Central memory CD8-positive, alpha-beta T cell (primary cell): ENCODE data around the gene SHROOM3.

Experiments used
- ATAC-seq: fragments of 150-1000 bp; cut with Tn5 transposase; replicated peaks from 2 replicates; pipeline ENCODE4 v1.10.0; 2022; ENCODE audit warnings: mild to moderate bottlenecking, moderate FRiP score, moderate number of reproducible peaks; ENCODE audit not compliant: poor library complexity, severe bottlenecking; ENCODE audit errors: extremely low read depth
- DNase-seq, 2 donors: peaks; one replicate each; pipeline ENCODE4 v3.0.0; 2021; ENCODE audit warnings: low spot score in 2 of 2
- H3K27ac Mint-ChIP-seq: one replicate; pipeline ENCODE4 v1.8.0; 2022; ENCODE audit warnings: low read depth, mild to moderate bottlenecking, moderate library complexity, mixed read lengths
- H3K27me3 Mint-ChIP-seq: one replicate; pipeline ENCODE4 v1.8.0; 2022; ENCODE audit warnings: mixed read lengths
- H3K36me3 Mint-ChIP-seq: one replicate; pipeline ENCODE4 v1.8.0; 2022; ENCODE audit warnings: mild to moderate bottlenecking, moderate library complexity, mixed read lengths; ENCODE audit not compliant: insufficient read depth
- H3K4me1 Mint-ChIP-seq: one replicate; pipeline ENCODE4 v1.8.0; 2022; ENCODE audit warnings: mixed read lengths
- H3K4me3 Mint-ChIP-seq: one replicate; pipeline ENCODE4 v1.8.0; 2022; ENCODE audit warnings: mild to moderate bottlenecking, moderate library complexity, mixed read lengths
- H3K9me3 Mint-ChIP-seq: one replicate; pipeline ENCODE4 v1.8.0; 2022; ENCODE audit warnings: mixed read lengths

Gene SHROOM3

DNA sequence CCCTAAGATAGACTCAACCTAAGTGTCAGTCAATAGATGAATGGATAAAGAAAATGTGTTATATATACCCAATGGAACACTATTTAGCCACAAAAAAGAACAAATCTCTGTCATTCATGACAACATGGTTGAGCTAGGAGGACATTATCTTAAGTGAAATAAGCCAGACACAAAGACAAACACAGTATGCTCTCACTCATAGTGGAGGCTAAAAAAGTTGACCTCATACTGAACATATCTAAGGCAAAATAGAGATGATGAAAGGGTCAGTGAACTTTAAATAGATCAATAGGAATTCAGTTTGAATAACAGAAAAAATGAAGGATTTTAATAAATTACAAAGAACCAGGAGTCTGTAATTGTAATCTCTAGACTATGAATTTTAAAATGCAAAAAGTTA is 356.4 kb downstream of the SHROOM3 start:
- Mint-ChIP-seq H3K36me3 (no peaks in the 10 kb centered on the region), H3K9me3 (no peaks in the 10 kb centered on the region), H3K27ac (no peak overlapping the region), H3K27me3 (peaks cover 27% of the 10 kb centered on the region), H3K4me3 (no peak overlapping the region), H3K4me1 (no peaks in the 10 kb centered on the region)
- no peak for ATAC-seq
- DNase-seq = no peak

DNA sequence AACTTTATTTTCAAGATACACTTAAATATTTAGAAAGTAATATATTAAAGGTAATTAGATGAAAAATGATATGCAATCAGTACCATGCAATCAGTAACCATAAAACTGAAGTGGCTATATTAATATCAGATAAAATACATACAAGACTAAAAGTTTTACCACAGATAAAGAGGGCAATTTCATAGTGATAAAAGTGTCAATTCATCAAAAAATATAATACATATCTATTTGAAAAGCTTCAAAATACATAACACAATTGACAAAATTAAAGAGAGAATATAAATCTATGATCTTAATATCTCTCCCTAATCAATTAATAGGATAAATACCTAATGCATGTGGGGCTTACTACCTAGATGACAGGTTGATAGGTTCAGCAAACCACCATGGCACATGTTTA is 357.4 kb downstream of the SHROOM3 start:
- no peak overlapping the region for H3K4me3 Mint-ChIP-seq
- no peaks in the 10 kb centered on the region for H3K36me3 Mint-ChIP-seq
- H3K27me3 Mint-ChIP-seq = peaks cover 31% of the 10 kb centered on the region
- no peak for DNase-seq
- H3K27ac Mint-ChIP-seq = no peak overlapping the region
- no peak for ATAC-seq
- H3K9me3 Mint-ChIP-seq = no peaks in the 10 kb centered on the region
- no peaks in the 10 kb centered on the region for H3K4me1 Mint-ChIP-seq

DNA sequence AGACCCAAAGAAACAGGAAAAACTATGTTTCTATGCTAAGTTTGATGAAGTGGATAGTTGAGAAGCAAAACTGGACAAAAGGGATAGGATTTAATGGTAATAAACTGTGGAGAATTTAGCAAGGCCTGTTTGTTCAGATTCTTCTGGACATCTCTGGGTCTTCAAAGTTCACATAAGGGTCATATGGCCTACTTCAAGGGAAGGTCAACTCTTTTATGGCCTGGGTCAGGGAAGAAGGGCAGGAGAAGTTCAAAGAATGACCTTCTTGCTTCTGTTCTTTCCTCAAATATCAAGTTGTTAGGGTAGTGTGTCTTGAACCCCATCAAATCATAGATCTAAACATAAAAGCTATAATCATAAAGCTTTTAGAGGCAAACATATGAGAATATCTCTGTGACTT is 360.2 kb downstream of the SHROOM3 start:
- DNase-seq (no peak), ATAC-seq (no peak)
- no peaks in the 10 kb centered on the region for H3K9me3 Mint-ChIP-seq
- H3K36me3 Mint-ChIP-seq = no peaks in the 10 kb centered on the region
- H3K4me3 Mint-ChIP-seq = no peak overlapping the region
- H3K4me1 Mint-ChIP-seq = no peaks in the 10 kb centered on the region
- H3K27ac Mint-ChIP-seq = no peak overlapping the region
- peaks cover 41% of the 10 kb centered on the region for H3K27me3 Mint-ChIP-seq

DNA sequence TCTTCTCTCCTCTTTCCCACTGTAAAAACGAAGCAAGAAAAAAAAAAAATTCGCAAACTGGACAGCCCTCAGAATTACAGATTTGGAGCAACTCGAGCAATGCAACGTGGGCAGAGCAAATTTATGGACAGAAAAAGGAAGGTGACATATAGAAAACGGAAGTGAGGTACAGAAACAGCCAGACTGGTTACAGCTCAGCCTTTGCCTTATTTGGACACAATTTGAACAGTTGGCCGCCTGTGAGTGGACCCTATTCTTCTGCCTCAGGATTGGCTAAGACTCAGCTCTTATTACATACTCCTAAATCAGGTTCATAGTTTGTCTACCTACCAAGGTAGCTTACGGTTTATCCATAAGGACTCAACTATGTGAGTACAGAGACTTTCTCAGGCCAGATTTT is 364.1 kb downstream of the SHROOM3 start:
- no peak for ATAC-seq
- Mint-ChIP-seq H3K4me3 (no peak overlapping the region), H3K9me3 (no peaks in the 10 kb centered on the region), H3K27ac (no peak overlapping the region), H3K36me3 (no peaks in the 10 kb centered on the region), H3K27me3 (peaks cover 66% of the 10 kb centered on the region), H3K4me1 (no peaks in the 10 kb centered on the region)
- no peak for DNase-seq

DNA sequence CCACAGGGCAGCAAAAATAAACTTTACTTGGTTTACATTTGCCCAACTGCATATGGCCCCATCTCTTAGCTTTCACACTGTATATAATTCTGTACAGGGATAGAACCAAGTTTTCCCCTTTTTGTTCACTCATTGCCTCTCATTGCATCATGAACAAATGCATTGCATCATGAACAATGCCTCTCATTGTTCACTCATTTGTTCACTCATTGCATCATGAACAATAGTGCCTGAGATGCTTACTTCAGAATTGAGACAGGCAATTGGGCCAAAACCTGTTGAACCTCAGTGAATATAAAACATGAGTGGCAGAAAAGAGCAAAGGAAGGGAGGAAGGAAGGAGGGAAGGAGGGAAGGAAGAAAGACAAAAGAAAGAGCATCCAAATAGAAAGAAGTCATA is 364.7 kb downstream of the SHROOM3 start:
- peaks cover 72% of the 10 kb centered on the region for H3K27me3 Mint-ChIP-seq
- H3K9me3 Mint-ChIP-seq = no peaks in the 10 kb centered on the region
- H3K27ac Mint-ChIP-seq = no peak overlapping the region
- no peak for ATAC-seq
- H3K36me3 Mint-ChIP-seq = no peaks in the 10 kb centered on the region
- no peaks in the 10 kb centered on the region for H3K4me1 Mint-ChIP-seq
- no peak overlapping the region for H3K4me3 Mint-ChIP-seq
- DNase-seq = no peak

DNA sequence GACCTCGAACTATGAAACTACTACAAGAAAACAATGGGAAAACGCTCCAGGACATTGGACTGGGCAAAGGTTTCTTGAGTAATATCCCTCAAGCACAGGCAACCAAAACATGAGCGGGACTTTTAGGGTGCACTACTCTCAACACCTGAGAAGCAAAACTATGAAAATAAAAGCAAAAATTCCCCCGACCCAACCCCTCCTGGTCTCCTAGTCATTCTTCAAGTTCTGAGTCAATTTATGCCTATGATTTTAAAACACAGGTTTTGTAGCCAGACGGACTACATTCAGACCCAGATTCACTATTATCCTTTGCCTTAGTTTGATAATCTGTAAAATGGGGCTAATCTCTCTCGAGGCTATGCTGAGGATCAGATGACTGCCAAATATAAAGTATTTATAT is 365.9 kb downstream of the SHROOM3 start:
- ATAC-seq = no peak
- Mint-ChIP-seq H3K27ac (no peak overlapping the region), H3K4me1 (no peaks in the 10 kb centered on the region), H3K36me3 (no peaks in the 10 kb centered on the region), H3K27me3 (peaks cover 74% of the 10 kb centered on the region), H3K4me3 (no peak overlapping the region), H3K9me3 (no peaks in the 10 kb centered on the region)
- DNase-seq = no peak

DNA sequence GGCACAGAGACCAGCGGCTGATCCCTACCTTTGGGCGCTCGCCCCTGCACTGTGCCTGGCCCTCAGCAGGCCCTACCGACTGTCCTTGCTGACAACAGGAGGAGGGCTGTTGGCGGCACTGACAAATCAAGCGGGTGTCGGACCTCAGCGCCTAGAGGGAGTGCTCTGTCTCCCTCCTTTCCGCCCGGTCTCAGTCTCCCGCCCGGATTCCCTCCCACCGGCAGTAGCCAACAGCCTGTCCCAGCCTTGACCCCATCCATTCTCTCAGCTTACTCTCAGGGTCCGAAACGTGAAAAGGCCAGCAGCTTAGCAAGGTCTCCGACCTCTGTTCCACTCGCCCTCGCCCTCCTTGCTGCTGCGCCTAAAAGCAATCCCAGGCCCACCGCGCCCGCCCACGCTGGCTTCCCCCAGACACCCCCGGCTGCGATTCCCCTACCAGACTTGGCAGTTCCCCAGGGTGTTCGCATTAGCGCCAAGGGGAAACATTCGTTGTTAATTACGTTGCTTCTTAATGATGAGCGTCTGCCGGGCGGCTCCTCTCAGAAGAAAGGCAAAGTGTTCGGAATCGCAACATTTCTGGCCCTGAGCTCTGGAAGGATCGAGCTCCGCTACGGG is 366.7 kb downstream of the SHROOM3 start:
- Mint-ChIP-seq H3K9me3 (peaks cover under 1% of the 10 kb centered on the region), H3K4me3 (no peak overlapping the region), H3K27ac (no peak overlapping the region), H3K4me1 (no peaks in the 10 kb centered on the region), H3K27me3 (peaks cover 74% of the 10 kb centered on the region), H3K36me3 (no peaks in the 10 kb centered on the region)
- ATAC-seq = no peak
- DNase-seq = no peak

DNA sequence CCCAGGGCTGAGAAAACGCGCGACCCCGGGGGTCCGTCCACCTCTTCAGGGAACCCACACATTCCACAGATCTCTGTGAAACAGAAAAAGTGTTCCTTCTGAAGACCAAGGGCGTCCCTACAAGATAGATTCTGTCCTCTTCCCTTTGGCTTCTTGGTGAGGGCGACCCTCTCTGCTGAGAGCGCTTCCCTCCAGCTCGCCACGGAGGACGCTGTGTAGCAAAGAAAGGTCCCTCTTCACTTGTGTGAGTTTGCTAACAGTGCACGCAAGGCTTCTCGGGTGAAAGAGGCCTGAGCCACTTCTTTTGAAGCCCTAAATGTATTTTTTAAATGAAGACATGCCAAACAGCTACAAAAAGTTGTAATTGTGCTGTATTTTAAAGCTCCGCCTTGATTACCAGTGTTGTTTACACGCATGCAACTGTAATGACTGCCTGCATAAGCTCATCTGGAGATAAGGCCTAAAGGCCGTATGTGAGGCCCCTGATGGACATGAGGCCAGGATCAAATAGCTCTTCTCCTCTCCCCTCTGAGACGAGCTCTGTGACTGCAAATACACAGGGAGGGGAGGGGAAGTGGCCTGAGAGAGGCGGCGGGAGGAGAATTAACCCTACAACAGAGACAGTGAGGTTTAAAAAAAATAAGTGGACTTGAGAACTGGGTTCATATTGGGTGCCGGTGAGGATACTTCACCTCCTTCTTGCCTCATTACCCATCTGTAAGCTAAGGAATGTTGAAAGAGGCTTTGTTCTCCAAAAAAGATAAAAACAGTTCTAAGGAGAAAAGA is 367.4 kb downstream of the SHROOM3 start:
- Mint-ChIP-seq H3K27me3 (peaks cover 70% of the 10 kb centered on the region), H3K4me1 (no peaks in the 10 kb centered on the region), H3K27ac (no peak overlapping the region), H3K4me3 (no peak overlapping the region), H3K36me3 (no peaks in the 10 kb centered on the region), H3K9me3 (peaks cover 5% of the 10 kb centered on the region)
- DNase-seq (no peak), ATAC-seq (no peak)

DNA sequence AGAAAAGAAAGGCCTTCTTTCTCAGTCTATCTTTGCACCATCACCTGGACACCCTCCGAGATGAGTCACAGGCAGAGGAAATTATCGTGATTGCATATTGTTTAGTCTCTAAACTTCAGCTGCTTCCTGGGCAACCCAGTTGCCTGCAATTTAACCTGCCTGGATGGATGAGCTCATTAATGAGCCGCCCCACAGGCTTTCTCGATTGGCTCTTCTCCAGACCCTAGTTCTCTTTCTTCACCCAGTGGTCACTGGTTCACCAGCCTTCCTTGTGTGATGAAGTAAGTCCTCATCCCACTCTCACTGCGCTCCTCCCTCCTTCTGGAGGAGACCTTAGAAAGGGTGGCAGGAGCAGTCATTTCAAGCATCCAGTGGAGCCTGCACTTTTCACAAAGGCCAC is 368.5 kb downstream of the SHROOM3 start:
- no peak for DNase-seq
- Mint-ChIP-seq H3K27ac (no peak overlapping the region), H3K4me1 (no peaks in the 10 kb centered on the region), H3K36me3 (no peaks in the 10 kb centered on the region), H3K9me3 (peaks cover 7% of the 10 kb centered on the region), H3K27me3 (peaks cover 59% of the 10 kb centered on the region), H3K4me3 (no peak overlapping the region)
- no peak for ATAC-seq

DNA sequence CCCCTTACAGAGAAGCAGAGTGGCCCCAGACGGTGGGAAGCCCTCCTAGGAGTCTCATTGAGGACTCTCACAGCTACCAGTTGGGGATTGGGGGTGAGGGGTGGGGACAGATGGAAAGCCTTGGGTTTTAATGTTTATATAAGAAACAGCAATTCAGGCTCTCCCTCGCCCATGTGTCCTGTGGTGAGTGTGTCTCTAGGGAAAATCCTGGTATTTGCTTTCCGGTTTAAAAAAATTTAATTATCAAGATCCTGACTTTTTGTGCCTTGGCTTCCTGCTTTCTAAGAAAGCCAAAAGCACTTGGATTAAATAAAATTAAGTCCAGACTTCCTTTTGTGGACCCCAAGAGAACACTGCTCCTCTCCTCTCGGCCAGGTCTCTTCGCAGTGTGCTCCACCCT is 369.1 kb downstream of the SHROOM3 start:
- Mint-ChIP-seq H3K36me3 (no peaks in the 10 kb centered on the region), H3K27ac (no peak overlapping the region), H3K9me3 (peaks cover 11% of the 10 kb centered on the region), H3K27me3 (peaks cover 53% of the 10 kb centered on the region), H3K4me1 (no peaks in the 10 kb centered on the region), H3K4me3 (no peak overlapping the region)
- no peak for ATAC-seq
- DNase-seq = no peak

DNA sequence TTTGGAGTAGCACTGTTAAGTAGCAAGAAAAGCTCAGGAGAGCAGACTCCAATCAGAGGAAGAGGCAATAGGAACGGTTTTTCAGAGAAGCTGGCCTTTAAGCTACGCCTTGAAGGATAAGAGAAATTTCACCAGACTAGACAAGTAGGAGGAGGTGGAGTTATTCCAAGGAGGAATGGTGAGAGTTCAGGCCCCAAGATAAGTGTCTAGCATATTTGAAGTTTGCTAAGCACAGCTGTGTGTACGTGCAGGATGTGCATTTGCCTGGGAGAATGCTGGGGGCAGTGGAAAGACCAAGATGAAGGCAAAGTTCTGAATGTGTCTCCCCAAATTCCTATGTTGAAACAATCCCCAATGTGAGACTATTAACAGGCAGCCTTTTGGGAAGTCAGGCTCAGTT is 371.3 kb downstream of the SHROOM3 start:
- H3K36me3 Mint-ChIP-seq = no peaks in the 10 kb centered on the region
- peaks cover 11% of the 10 kb centered on the region for H3K9me3 Mint-ChIP-seq
- no peak for ATAC-seq
- no peak overlapping the region for H3K4me3 Mint-ChIP-seq
- H3K27ac Mint-ChIP-seq = no peak overlapping the region
- peaks cover 42% of the 10 kb centered on the region for H3K27me3 Mint-ChIP-seq
- no peak for DNase-seq
- H3K4me1 Mint-ChIP-seq = no peaks in the 10 kb centered on the region

DNA sequence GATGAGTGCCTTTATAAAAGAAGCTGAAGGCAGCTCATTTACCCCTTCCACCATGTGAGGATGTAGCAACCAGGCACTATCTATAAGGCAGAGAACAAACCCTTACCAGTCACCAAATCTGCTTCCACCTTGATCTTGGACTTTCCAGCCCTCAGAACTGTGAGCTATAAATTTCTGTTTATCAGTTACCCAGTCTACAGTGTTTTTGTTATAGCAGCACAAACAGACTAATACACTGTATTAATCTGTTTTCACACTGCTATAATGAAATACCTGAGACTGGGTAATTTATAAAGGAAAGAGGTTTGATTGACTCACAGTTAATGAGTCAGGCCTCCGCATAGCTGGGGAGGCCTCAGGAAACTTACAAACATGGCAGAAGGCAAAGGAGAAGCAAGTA is 371.7 kb downstream of the SHROOM3 start:
- DNase-seq = no peak
- Mint-ChIP-seq H3K4me3 (no peak overlapping the region), H3K9me3 (peaks cover 11% of the 10 kb centered on the region), H3K27ac (no peak overlapping the region), H3K27me3 (peaks cover 42% of the 10 kb centered on the region), H3K36me3 (no peaks in the 10 kb centered on the region), H3K4me1 (no peaks in the 10 kb centered on the region)
- no peak for ATAC-seq

DNA sequence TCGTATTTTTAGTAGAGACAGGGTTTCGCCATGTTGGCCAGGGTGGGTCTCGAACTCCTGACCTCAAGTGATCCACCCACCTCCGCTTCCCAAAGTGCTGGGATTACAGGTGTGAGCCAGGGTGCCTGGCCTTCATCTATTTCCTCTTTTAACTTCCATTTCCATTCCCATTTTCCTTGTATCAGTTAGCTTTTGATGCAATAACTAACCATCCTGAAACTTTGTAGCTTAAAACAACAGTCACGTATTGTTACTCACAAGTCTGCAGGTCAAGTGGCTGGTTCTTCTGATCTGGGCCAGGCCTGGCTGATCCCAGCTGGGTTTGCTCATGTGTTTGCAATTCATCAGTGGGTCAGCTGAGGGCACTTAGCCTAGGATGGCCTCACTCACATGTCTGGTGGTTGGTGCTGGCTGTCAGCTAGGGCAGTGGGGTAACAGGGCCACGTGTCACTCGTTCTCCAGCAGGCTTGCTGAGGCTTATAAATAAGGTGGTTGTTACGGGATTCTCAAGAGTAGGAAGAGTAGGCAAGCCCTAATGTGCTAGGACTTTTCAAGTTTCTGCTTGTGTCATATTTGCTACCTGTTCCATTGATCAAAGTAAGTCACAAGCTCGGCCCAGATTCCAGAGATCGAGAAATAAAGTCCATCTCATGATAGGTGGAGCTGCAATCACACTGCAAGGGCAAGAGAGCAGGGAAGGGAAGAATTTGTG is 374.7 kb downstream of the SHROOM3 start:
- Mint-ChIP-seq H3K9me3 (peaks cover 11% of the 10 kb centered on the region), H3K4me3 (no peak overlapping the region), H3K4me1 (no peaks in the 10 kb centered on the region), H3K27ac (no peak overlapping the region), H3K36me3 (no peaks in the 10 kb centered on the region), H3K27me3 (peaks cover 21% of the 10 kb centered on the region)
- DNase-seq (no peak), ATAC-seq (no peak)
